HEK293 (cell line): Measurements from ENCODE around the gene NTSR1.

Source experiments
- ZNF10 ChIP-seq: fragments of 450-650 bp; formaldehyde crosslinking; IDR thresholded peaks from 2 replicates; pipeline ENCODE4 v1.5.1; 2017; ENCODE audit warnings: missing biosample characterization, missing genetic modification characterization
- ZNF23 ChIP-seq: fragments of 450-650 bp; formaldehyde crosslinking; IDR thresholded peaks from 2 replicates; pipeline ENCODE4 v1.5.1; 2016; ENCODE audit warnings: missing biosample characterization, missing genetic modification characterization, borderline replicate concordance
- ZNF555 ChIP-seq: fragments of 450-650 bp; formaldehyde crosslinking; conservative IDR thresholded peaks from 2 replicates; pipeline ENCODE4 v1.5.1; 2017; ENCODE audit warnings: missing biosample characterization, mild to moderate bottlenecking, missing genetic modification characterization, inconsistent platforms
- TF ChIP-seq, protein P1 (sequence below): fragments of 450-650 bp; formaldehyde crosslinking; IDR thresholded peaks from 2 replicates; pipeline ENCODE4 v1.5.1; 2016; ENCODE audit warnings: missing biosample characterization, missing genetic modification characterization
- TF ChIP-seq, protein P2 (sequence below): sonication (generic); formaldehyde crosslinking; IDR thresholded peaks from 2 replicates; pipeline ENCODE4 v1.8.1; 2022; ENCODE audit warnings: mild to moderate bottlenecking, moderate library complexity, missing genetic modification reagents
- TF ChIP-seq, protein P3 (sequence below): fragments of 450-650 bp; IDR thresholded peaks from 2 replicates; pipeline ENCODE4 v1.5.1; 2018; ENCODE audit warnings: missing biosample characterization, missing genetic modification characterization

DNA sequence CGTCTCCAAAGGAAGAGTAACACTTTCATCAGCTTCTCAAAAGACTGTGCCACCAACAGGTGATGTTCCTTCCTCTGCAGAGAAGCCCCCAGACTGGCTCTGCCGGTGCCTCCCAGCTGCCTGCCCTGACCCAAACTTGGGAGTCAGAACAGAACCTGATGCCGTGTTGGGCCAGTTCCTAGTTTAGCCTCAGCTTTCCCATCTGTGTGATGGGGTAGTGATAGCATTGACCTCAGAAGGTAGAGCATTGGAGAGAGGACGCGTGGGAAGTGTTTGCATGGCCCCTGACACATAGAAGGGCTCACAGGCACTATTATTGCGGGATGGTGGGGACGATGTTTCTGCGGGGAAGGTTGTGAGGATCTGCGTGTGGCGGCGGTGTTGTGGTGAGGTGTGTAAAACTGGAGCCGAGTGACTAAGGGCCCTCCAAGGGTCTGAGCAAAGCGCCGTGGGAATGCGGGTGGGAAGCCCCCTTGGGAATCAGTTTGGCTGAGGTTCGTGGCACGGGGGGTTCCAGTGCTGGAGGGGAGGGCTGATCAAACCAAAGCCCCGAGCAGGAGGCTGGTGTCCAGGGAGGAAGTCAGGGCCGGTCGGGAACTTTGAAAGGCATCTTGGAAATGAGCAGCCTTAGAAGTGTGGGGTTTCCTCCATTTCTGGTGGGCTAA lies 1.7 kb downstream of the NTSR1 start:
- TF ChIP-seq, protein P1, sequence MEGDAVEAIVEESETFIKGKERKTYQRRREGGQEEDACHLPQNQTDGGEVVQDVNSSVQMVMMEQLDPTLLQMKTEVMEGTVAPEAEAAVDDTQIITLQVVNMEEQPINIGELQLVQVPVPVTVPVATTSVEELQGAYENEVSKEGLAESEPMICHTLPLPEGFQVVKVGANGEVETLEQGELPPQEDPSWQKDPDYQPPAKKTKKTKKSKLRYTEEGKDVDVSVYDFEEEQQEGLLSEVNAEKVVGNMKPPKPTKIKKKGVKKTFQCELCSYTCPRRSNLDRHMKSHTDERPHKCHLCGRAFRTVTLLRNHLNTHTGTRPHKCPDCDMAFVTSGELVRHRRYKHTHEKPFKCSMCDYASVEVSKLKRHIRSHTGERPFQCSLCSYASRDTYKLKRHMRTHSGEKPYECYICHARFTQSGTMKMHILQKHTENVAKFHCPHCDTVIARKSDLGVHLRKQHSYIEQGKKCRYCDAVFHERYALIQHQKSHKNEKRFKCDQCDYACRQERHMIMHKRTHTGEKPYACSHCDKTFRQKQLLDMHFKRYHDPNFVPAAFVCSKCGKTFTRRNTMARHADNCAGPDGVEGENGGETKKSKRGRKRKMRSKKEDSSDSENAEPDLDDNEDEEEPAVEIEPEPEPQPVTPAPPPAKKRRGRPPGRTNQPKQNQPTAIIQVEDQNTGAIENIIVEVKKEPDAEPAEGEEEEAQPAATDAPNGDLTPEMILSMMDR (tag by site-specific recombination) = no peak
- TF ChIP-seq ZNF10 (tag by site-specific recombination) (no peak), ZNF23 (tag by site-specific recombination) (no peak), ZNF555 (tag by site-specific recombination) (no peak)
- TF ChIP-seq, protein P2, sequence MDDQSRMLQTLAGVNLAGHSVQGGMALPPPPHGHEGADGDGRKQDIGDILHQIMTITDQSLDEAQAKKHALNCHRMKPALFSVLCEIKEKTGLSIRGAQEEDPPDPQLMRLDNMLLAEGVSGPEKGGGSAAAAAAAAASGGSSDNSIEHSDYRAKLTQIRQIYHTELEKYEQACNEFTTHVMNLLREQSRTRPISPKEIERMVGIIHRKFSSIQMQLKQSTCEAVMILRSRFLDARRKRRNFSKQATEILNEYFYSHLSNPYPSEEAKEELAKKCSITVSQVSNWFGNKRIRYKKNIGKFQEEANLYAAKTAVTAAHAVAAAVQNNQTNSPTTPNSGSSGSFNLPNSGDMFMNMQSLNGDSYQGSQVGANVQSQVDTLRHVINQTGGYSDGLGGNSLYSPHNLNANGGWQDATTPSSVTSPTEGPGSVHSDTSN (CRISPR knock-in tag) = no peak
- TF ChIP-seq, protein P3, sequence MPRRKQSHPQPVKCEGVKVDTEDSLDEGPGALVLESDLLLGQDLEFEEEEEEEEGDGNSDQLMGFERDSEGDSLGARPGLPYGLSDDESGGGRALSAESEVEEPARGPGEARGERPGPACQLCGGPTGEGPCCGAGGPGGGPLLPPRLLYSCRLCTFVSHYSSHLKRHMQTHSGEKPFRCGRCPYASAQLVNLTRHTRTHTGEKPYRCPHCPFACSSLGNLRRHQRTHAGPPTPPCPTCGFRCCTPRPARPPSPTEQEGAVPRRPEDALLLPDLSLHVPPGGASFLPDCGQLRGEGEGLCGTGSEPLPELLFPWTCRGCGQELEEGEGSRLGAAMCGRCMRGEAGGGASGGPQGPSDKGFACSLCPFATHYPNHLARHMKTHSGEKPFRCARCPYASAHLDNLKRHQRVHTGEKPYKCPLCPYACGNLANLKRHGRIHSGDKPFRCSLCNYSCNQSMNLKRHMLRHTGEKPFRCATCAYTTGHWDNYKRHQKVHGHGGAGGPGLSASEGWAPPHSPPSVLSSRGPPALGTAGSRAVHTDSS (tag by site-specific recombination) = no peak
